D721Med (cell line): ENCODE data around the gene FASTKD1.
"Not testable (repeated sequence)": the region's sequence is repeated elsewhere in the genome, so short reads cannot be mapped to it uniquely, and the experiment has no call there.

ENCODE experiments used
- DNase-seq: peaks from one replicate; pipeline ENCODE4 v3.0.0; 2011; ENCODE audit warnings: low spot score; ENCODE audit not compliant: insufficient read length
- FAIRE-seq: peaks from 2 replicates; lab custom pipeline; 2011; peaks lifted over from hg19 to GRCh38; lab: Jason Lieb, UNC
- CTCF ChIP-seq: IDR thresholded peaks from 2 replicates; pipeline ENCODE4 v1.5.1; 2012; ENCODE audit warnings: mild to moderate bottlenecking, control low read depth; ENCODE audit not compliant: insufficient read depth; ENCODE audit errors: missing control alignments

FASTKD1 gene

GRCh38 chr2:169573160-169573973 lies at the start of gene FASTKD1:
FASTKD1 (minus strand) TSS chr2:169573865; CDS start chr2:169572029, 1,836 bp downstream.
- TF ChIP-seq CTCF: no peak
- FAIRE-seq (no peak), DNase-seq (no peak)

DNA sequence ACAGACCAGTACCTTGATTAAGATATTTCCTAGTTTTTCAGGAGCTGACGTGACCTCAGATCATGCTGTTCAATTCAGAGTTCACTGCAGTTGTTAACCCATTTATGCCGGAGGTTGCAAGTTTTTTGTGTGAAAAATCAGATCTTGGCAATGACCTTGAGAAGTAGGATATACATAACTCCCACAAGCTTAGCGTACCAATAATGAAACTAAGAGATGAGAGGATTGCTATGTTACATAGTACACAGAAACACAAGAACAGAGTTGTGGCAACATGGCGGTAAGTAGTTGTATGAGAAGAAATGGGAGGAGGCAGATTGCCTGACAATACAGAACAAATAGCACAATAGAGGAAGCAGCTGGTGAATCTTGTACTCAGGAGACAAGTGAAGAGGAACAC lies 49.6 kb upstream of the FASTKD1 start:
- no peak for FAIRE-seq
- TF ChIP-seq CTCF: no peak
- no peak for DNase-seq

- FAIRE-seq: no peak
- no peak for DNase-seq
- no peak for TF ChIP-seq CTCF
These were observed 46.8 kb upstream of the FASTKD1 start for GRCh38 chr2:169620509-169620908.

GRCh38 chr2:169619946-169620345 lies 46.3 kb upstream of the FASTKD1 start:
- no peak for DNase-seq
- TF ChIP-seq CTCF: no peak
- FAIRE-seq: no peak

DNA sequence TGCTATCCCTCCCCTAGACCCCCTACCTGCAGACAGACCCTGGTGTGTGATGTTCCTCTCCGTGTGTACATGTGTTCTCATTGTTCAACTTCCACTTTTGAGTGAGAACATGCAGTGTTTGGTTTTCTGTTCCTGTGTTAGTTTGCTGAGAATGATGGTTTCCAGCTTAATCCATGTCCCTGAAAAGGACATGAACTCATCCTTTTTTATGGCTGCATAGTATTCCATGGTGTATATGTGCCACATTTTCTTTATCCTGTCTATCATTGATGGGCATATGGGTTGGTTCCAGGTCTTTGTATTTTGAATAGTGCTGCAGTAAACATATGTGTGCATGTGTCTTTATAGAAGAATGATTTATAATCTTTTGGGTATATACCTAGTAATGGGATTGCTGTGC lies 42.3 kb upstream of the FASTKD1 start:
- DNase-seq, FAIRE-seq: not testable (repeated sequence)

DNA sequence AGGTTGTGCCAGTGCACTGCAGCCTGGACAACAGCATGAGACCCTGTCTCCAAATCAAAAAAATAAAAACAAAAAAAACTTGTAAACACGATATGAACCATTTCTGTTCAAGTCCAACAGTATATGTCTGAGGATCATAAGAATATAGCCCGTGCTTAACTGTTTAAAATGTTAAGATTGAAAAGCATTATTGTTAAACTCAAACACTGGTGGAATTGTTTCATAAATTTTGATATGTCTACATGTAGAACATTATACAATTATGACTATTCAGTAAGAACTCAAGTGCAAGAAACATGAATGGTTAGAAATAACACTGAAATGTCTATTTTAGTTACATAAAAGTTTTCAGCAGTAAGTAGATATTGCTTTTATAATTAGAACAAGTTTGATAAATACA lies 40.2 kb upstream of the FASTKD1 start:
- FAIRE-seq (no peak), DNase-seq (no peak)
- no peak for TF ChIP-seq CTCF

DNA sequence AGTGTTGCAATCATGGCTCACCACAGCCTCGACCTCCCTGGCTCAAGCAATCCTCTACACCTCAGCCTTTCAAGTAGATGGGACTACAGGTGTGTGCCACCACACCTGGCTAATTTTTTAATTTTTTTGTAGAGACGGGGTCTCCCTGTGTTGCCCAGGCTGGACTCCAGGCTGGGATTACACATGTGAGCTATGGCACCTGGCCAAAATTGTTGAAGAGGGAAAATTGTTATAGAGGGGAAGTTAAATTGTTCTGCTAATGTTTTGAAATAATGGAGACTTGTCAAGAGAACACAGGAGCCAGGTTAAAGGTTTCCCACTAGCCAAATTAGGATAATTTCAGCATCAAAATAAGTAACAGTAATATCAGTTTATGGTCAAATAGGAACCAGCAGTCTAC lies 35.6 kb upstream of the FASTKD1 start:
- no peak for DNase-seq
- no peak for FAIRE-seq
- TF ChIP-seq CTCF: no peak

DNA sequence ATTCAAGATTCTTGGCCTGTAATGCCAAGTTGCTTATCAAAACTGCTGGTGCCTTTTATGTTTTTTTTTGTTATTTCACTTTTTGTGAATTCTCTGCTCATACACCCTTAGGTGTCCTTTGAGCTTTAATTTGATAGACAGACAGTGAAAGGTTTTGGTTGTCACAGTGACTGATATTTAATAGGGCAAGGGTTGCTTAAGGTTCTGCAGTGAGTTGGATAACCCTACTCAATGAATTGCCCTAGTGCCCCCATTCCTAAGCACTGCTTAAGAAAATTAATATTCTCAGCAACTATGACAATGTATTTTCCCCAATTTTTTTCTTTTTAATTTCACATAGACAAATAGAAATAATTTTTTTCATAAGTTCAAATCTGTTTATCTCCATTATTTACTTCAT lies 25.9 kb upstream of the FASTKD1 start:
- FAIRE-seq (no peak), DNase-seq (no peak)
- no peak for TF ChIP-seq CTCF
